A673 (cell line): ENCODE results near the gene ACY1. TPM values are rescaled to one million over a fixed set of nuclear protein-coding genes. Genes with fewer than 3 reads are reported as not detected.

Experiments used
- BruUV-seq: library from RNA; stranded (reverse); fragments of 400-500 nt; replicated peaks from 2 replicates; lab custom pipeline; 2021; lab: Mats Ljungman, UMichigan
- CTCF ChIA-PET: fragments of 300-600 bp; sonication (Branson Sonifier 250); formaldehyde crosslinking; loops from one replicate; lab custom pipeline; 2022; ENCODE audit warnings: antibody characterized with exemption; lab: Charles Lee
- POLR2A ChIA-PET: fragments of 300-600 bp; sonication (Branson Sonifier 250); formaldehyde crosslinking; loops from one replicate; lab custom pipeline; 2022; ENCODE audit warnings: antibody characterized with exemption; ENCODE audit not compliant: low non-redundant PET; lab: Charles Lee
- DNase-seq: peaks from one replicate; pipeline ENCODE4 v3.0.0-alpha.2; 2015; ENCODE audit warnings: low spot score
- H3K27ac ChIP-seq: fragments of 200-600 bp; sonication (generic); 2 replicates; pipeline ENCODE4 v1.5.1; 2016; ENCODE audit warnings: mixed run types, low read depth, mild to moderate bottlenecking, mixed read lengths, antibody characterized with exemption, low read length; ENCODE audit not compliant: poor library complexity, severe bottlenecking
- H3K27me3 ChIP-seq: fragments of 200-600 bp; sonication (generic); replicated peaks from 2 replicates; pipeline ENCODE4 v1.6.1; 2017; ENCODE audit warnings: mixed run types, low read depth, mild to moderate bottlenecking, mixed read lengths, antibody characterized with exemption, low read length; ENCODE audit not compliant: insufficient read depth, poor library complexity
- H3K36me3 ChIP-seq: fragments of 200-600 bp; sonication (generic); 2 replicates; pipeline ENCODE4 v1.6.1; 2016; ENCODE audit warnings: mixed run types, mild to moderate bottlenecking, mixed read lengths, antibody characterized with exemption, low read length; ENCODE audit not compliant: insufficient read depth, poor library complexity, severe bottlenecking
- H3K4me1 ChIP-seq: fragments of 200-600 bp; sonication (generic); 2 replicates; pipeline ENCODE4 v1.6.1; 2017; ENCODE audit warnings: mixed run types, mild to moderate bottlenecking, mixed read lengths, antibody characterized with exemption, low read length; ENCODE audit not compliant: insufficient read depth, poor library complexity, severe bottlenecking
- H3K4me3 ChIP-seq: fragments of 200-600 bp; sonication (generic); 2 replicates; pipeline ENCODE4 v1.5.1; 2016; ENCODE audit warnings: low read depth, mixed run types, mild to moderate bottlenecking, mixed read lengths, low read length; ENCODE audit not compliant: poor library complexity, severe bottlenecking
- H3K9me3 ChIP-seq: fragments of 200-600 bp; sonication (generic); 2 replicates; pipeline ENCODE4 v1.6.1; 2016; ENCODE audit warnings: mixed run types, low read depth, mild to moderate bottlenecking, mixed read lengths, antibody characterized with exemption, low read length; ENCODE audit not compliant: poor library complexity, severe bottlenecking
- EZH2 ChIP-seq: fragments of 200-600 bp; sonication (generic); IDR thresholded peaks from 2 replicates; pipeline ENCODE4 v1.6.1; 2017; ENCODE audit warnings: borderline replicate concordance, low read depth, mild to moderate bottlenecking, mixed read lengths, antibody characterized with exemption, low read length; ENCODE audit not compliant: poor library complexity, severe bottlenecking
- intact Hi-C: fragments of 100-400 bp; cut with micrococcal nuclease; formaldehyde crosslinking; loops from one replicate; pipeline ENCODE4 v1.10.0; 2022; ENCODE audit not compliant: unreplicated experiment
- total RNA-seq: library from RNA; stranded (reverse); gene quantifications from 2 replicates; pipeline ENCODE4 v1.2.3, GENCODE V29; 2021
- TF ChIP-seq, protein P1 (sequence below): fragments of 300-800, 200-600 bp; sonication (generic); conservative IDR thresholded peaks from 2 replicates; pipeline ENCODE4 v1.5.1; 2017; ENCODE audit warnings: low read depth, mild to moderate bottlenecking, antibody characterized with exemption, low read length, moderate library complexity, mixed read lengths

Gene ACY1
- total RNA-seq, 1 experiment from 2014 or later = 6.4 TPM

DNA sequence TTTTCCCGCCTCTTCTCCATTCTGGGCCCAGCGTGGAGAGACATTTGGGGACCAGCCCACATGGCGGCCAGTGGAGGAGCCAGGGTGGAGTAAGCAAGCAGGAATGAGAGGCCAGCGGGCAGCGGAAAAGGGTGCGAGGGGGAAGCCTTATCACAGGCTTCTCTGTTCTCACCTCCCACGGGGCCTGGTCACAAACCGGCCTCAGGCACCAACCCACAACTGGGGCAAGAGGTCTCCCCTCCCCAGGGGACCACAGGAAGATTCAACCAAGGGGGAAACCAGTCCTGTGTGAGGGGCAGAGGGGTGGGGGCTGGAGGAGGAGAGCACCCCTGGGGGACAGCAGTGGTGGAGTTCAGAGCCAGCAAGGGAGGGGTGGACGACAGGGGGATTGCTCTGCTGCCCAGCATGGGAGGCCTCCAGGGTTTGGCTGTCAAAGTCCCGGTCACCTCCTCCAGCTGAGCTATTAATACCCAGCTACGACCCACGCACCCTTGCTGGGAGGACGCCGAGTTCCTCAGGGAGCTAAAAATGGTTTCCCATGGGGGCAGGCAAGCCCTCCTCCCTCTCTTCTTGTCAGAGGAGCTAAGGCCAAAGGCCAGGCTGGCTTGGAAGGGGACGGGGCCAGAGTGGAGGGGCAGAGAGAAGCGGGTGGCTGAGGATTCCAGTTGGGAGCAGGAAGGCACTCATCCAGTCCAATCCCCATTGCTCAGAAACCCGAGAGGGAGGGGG lies 36.2 kb downstream of the ACY1 start:
- Histone ChIP-seq H3K9me3 (no peaks in the 10 kb centered on the region), H3K4me1 (peaks cover 10% of the 10 kb centered on the region), H3K4me3 (no peak overlapping the region), H3K27ac (no peak overlapping the region), H3K36me3 (no peaks in the 10 kb centered on the region), H3K27me3 (no peaks in the 10 kb centered on the region)
- intact Hi-C loops = no loop called here
- ChIA-PET POLR2A (no interaction called here), CTCF (no interaction called here)
- TF ChIP-seq, protein P1, sequence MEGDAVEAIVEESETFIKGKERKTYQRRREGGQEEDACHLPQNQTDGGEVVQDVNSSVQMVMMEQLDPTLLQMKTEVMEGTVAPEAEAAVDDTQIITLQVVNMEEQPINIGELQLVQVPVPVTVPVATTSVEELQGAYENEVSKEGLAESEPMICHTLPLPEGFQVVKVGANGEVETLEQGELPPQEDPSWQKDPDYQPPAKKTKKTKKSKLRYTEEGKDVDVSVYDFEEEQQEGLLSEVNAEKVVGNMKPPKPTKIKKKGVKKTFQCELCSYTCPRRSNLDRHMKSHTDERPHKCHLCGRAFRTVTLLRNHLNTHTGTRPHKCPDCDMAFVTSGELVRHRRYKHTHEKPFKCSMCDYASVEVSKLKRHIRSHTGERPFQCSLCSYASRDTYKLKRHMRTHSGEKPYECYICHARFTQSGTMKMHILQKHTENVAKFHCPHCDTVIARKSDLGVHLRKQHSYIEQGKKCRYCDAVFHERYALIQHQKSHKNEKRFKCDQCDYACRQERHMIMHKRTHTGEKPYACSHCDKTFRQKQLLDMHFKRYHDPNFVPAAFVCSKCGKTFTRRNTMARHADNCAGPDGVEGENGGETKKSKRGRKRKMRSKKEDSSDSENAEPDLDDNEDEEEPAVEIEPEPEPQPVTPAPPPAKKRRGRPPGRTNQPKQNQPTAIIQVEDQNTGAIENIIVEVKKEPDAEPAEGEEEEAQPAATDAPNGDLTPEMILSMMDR = no peak
- TF ChIP-seq EZH2 = no peak
- no TSS peak for BruUV-seq
- DNase-seq = no peak

DNA sequence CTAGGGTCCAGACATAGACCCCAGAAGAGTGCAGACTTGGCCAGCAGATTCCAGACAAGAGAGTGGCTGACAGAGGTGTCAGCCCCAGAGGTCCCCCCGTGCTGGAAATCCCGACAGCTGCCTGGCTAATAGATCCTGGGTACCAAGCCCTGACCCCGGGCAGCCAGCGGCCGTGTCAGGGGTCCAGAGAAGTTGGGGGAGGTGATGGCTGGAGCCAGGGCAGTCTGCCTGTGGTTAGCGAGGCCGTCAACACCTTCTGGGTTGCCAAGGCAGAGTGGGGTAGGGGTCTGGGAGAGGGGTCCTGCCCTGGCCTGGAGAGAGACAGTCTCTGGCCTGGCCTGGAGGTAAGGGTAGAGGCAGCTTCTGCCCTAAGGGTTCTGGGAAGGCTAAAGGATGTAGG lies 37.5 kb downstream of the ACY1 start:
- Histone ChIP-seq H3K9me3 (no peaks in the 10 kb centered on the region), H3K27ac (no peak overlapping the region), H3K4me1 (peaks cover 10% of the 10 kb centered on the region), H3K27me3 (no peaks in the 10 kb centered on the region), H3K36me3 (no peaks in the 10 kb centered on the region), H3K4me3 (no peak overlapping the region)
- DNase-seq = no peak
- no TSS peak for BruUV-seq
- intact Hi-C loops = no loop called here
- POLR2A ChIA-PET = no interaction called here
- TF ChIP-seq, protein P1 = no peak
- TF ChIP-seq EZH2 = no peak
- CTCF ChIA-PET = no interaction called here

DNA sequence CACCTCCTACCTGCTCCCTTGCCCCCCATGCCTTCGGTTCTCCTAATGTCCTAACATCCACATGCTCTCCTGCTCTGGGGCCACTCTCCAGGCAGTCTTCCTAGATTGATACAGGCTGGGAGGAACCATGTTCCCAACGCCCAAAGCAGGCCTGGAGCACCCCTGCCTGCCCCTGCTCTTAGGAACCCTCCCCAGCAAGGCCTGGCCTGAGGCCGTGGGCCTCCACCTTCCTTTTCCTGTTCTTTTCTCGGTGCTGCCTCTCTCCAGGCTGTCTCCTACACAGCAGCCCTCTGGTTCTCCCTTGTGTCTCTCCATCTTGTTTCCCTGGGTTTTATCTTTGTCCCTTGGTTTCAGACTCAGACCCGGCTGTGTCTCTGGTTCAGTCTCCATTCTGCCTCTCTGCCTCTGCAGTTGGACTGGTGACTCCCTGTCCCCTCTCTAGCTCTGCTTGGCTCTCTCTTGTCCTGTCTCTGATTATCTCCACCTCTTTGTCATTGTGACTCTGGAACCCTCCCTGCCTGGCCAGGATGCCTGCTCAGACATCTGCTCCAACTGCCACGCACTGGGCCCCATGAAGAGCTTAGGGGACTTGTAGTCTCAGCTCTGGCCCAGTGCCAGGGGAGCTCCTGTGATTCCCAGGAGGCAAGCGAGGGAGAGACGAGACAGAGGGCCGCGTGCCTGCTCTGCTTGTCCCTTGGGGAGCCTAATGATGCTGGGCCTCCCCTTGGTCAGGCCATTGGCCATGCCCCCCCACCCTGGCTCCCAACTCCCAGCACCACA lies 38.3 kb downstream of the ACY1 start:
- no peak for TF ChIP-seq EZH2
- TF ChIP-seq, protein P1 = no peak
- no peaks in the 10 kb centered on the region for H3K36me3 ChIP-seq
- H3K27me3 ChIP-seq = no peaks in the 10 kb centered on the region
- ChIA-PET POLR2A (no interaction called here), CTCF (no interaction called here)
- H3K4me3 ChIP-seq = no peak overlapping the region
- intact Hi-C loops = no loop called here
- no peaks in the 10 kb centered on the region for H3K9me3 ChIP-seq
- no TSS peak for BruUV-seq
- H3K27ac ChIP-seq = peak overlapping the region; percentile 11
- DNase-seq = peak; percentile 75
- peaks cover 10% of the 10 kb centered on the region for H3K4me1 ChIP-seq
